Heart left ventricle (tissue), 16 donors: Measurements from ENCODE around the gene CD59. TPM values are rescaled to one million over a fixed set of nuclear protein-coding genes. Genes with fewer than 3 reads are reported as not detected.

Experiments used
- ATAC-seq, 4 donors: fragments of 200-7000 bp; cut with Tn5 transposase; one replicate each; pipeline ENCODE4 v1.9.1; 2020 to 2022; ENCODE audit warnings: moderate library complexity in 4 of 4, mild to moderate bottlenecking in 3 of 4, moderate number of reproducible peaks in 1 of 4
- DNase-seq, 5 donors: peaks; one replicate each; pipeline ENCODE4 v3.0.0-alpha.2; 2020
- H3K27ac ChIP-seq, 12 donors: fragments of 200-600 bp; sonication (generic) in 4 of 12; one replicate each; pipeline versions ENCODE4 v1.5.0 to v1.8.0; 2016 to 2022; ENCODE audit warnings: mild to moderate bottlenecking in 2 of 12
- H3K27me3 ChIP-seq, 9 donors: fragments of 200-600 bp; sonication (generic) in 2 of 9; one replicate each; pipeline versions ENCODE4 v1.5.1 to v1.8.0; 2016 to 2022; ENCODE audit warnings: mild to moderate bottlenecking in 3 of 9
- H3K36me3 ChIP-seq, 9 donors: fragments of 200-600 bp; sonication (generic) in 2 of 9; one replicate each; pipeline versions ENCODE4 v1.5.0 to v1.8.0; 2018 to 2022; ENCODE audit warnings: mild to moderate bottlenecking in 2 of 9
- H3K4me1 ChIP-seq, 12 donors: fragments of 200-600 bp; sonication (generic) in 4 of 12; one replicate each; pipeline versions ENCODE4 v1.5.0 to v1.8.0; 2016 to 2022; ENCODE audit warnings: mild to moderate bottlenecking in 3 of 12
- H3K4me3 ChIP-seq, 12 donors: fragments of 200-600 bp; sonication (generic) in 4 of 12; one replicate each; pipeline versions ENCODE4 v1.5.0 to v1.8.0; 2017 to 2022; ENCODE audit warnings: mild to moderate bottlenecking in 9 of 12, moderate library complexity in 4 of 12
- H3K9me3 ChIP-seq, 12 donors: fragments of 200-600 bp; sonication (generic) in 4 of 12; one replicate each; pipeline versions ENCODE4 v1.5.0 to v1.8.0; 2016 to 2022; ENCODE audit warnings: mild to moderate bottlenecking in 1 of 12
- CTCF ChIP-seq, 12 donors: fragments of 200-600 bp; sonication (generic) in 4 of 12; IDR thresholded peaks; one replicate each; pipeline versions ENCODE4 v1.5.0 to v1.8.0; 2018 to 2022; ENCODE audit warnings: antibody characterized with exemption in 12 of 12, mild to moderate bottlenecking in 5 of 12
- POLR2A ChIP-seq, 2 donors: fragments of 450-650 bp; IDR thresholded peaks; one replicate each; pipeline ENCODE4 v1.6.1; 2017; ENCODE audit warnings: antibody characterized with exemption in 2 of 2, mild to moderate bottlenecking in 2 of 2, moderate library complexity in 2 of 2
- WGBS, 4 donors: extraction: QIAGEN DNeasy Blood & Tissue Kit in 2 of 4; methylation state at CpG; one replicate each; pipeline versions ENCODE4 v1.1.5 to v1.1.7; 2013 to 2018; 5-methylcytosine and 5-hydroxymethylcytosine counted together
- intact Hi-C, 10 donors: fragments of 100-400 bp; cut with DNase I; formaldehyde crosslinking; loops; one replicate each; pipeline versions ENCODE4 v1.11.1 to v1.14.2; 2022
- polyA plus RNA-seq, 2 donors: library from polyadenylated mRNA; stranded (reverse); fragments of 200-250 nt; gene quantifications; one replicate each; pipeline ENCODE4 v1.2.3, GENCODE V29; 2013
- total RNA-seq, 9 donors: library from RNA; depleted of rRNA in 2 of 9; stranded (reverse); fragments of >200 nt in 2 of 9; fragmentation: NEBNext Ultra II Directional in 3 of 9; extraction: Animal tissue kit (Norgen Biotek cat#: 25700) in 3 of 9; gene quantifications; one replicate each; pipeline versions ENCODE4 v1.1.0 to v1.2.4, GENCODE V29; 2016 to 2023
- donor health status: ischemic (EF 13 %, LVEDD 7.1; RV severe dilation, severe dysfunction).
- donor health status: healthy with polysubstance abuse.
- donor health status: DM: no; HTN: yes; CAD: no.
- donor health status: DM: no; HTN: no; CAD: no.
- donor health status: ischemic (EF 25% LVEDD 6.9; RV normal size, moderate dysfunction).
- donor health status: ischemic (EF 25% LVEDD 5.7; RV mildly dilated, moderate dysfunction).
- donor health status: healthy.
- donor health status: DM: yes; HTN: yes; CAD: no.
- donor health status: ischemic (EF 35%, LVEDD 5.7; RV mildly dilated, moderate dysfunction).
- donor health status: nonischemic (EF 11% LVEDD 7.7; RV severe dilation, severe dysfunction).
- donor health status: DM: yes; HTN: yes; CAD: no.
- donor health status: PGD.
- donor health status: ischemic (EF 29% LVEDD 5.4; RV normal size, mild dysfunction).
- donor health status: nonischemic (EF 23%, LVEDD 6.1; RV moderate dilation, normal function).

The CD59 gene
- total and polyA plus RNA-seq, 11 donors = 133 to 1,434 (median 930) TPM

- intact Hi-C loops = loop anchor here in 1 of 10 donors (5.0 kb wide), 1 partner anchor 307 kb away; no protein-coding TSS in a partner anchor
- H3K27me3 ChIP-seq = no peaks in the 10 kb centered on the region
- WGBS, 4 donors = 95 to 100% (median 99%) methylated on average over 3 of the region's 3 CpGs
- no peak for ATAC-seq
- no peak for DNase-seq
- peaks cover 0 to 20% (median 2%) of the 10 kb centered on the region in 12 donors for H3K9me3 ChIP-seq
- no peaks in the 10 kb centered on the region for H3K36me3 ChIP-seq
- no peak overlapping the region for H3K4me3 ChIP-seq
- no peak overlapping the region for H3K27ac ChIP-seq
- TF ChIP-seq CTCF (IDR thresholded peaks at IDR 0.05) (no peak), POLR2A (IDR thresholded peaks at IDR 0.05) (no peak)
- H3K4me1 ChIP-seq = no peaks in the 10 kb centered on the region
Measured at GRCh38 chr11:33674035-33674814, 62.0 kb downstream of the CD59 start.

GRCh38 chr11:33672273-33672672 is 64.0 kb downstream of the CD59 start:
- Histone ChIP-seq H3K27ac (no peak overlapping the region), H3K27me3 (no peaks in the 10 kb centered on the region), H3K4me1 (no peaks in the 10 kb centered on the region), H3K4me3 (no peak overlapping the region), H3K36me3 (no peaks in the 10 kb centered on the region), H3K9me3 (peaks cover 0 to 7% (median 0%) of the 10 kb centered on the region in 12 donors)
- DNase-seq = no peak
- no peak for TF ChIP-seq POLR2A (IDR thresholded peaks at IDR 0.05)
- TF ChIP-seq CTCF (IDR thresholded peaks at IDR 0.05) = no peak
- ATAC-seq = no peak
- intact Hi-C loops = loop anchor here in 1 of 10 donors (5.0 kb wide), 1 partner anchor 305 kb away; no protein-coding TSS in a partner anchor
- WGBS, 4 donors = 88 to 96% (median 94%) methylated on average over 4 of the region's 4 CpGs

GRCh38 chr11:33670250-33671011 is 65.8 kb downstream of the CD59 start:
- Histone ChIP-seq H3K4me3 (no peak overlapping the region), H3K4me1 (no peaks in the 10 kb centered on the region), H3K27ac (no peak overlapping the region), H3K27me3 (no peaks in the 10 kb centered on the region), H3K9me3 (no peaks in the 10 kb centered on the region), H3K36me3 (no peaks in the 10 kb centered on the region)
- ATAC-seq = no peak
- intact Hi-C loops = loop anchor here in 1 of 10 donors (5.0 kb wide), 1 partner anchor 303 kb away; no protein-coding TSS in a partner anchor
- DNase-seq = no peak
- no peak for TF ChIP-seq POLR2A (IDR thresholded peaks at IDR 0.05)
- no peak for TF ChIP-seq CTCF (IDR thresholded peaks at IDR 0.05)
- WGBS, 4 donors = 67 to 79% (median 76%) methylated on average over 5 of the region's 5 CpGs
